Measurements from ENCODE around the gene CIRBP.
A peak's percentile ranks its signal among the peaks of the same experiment; 100 is the strongest.

The CIRBP gene

DNA sequence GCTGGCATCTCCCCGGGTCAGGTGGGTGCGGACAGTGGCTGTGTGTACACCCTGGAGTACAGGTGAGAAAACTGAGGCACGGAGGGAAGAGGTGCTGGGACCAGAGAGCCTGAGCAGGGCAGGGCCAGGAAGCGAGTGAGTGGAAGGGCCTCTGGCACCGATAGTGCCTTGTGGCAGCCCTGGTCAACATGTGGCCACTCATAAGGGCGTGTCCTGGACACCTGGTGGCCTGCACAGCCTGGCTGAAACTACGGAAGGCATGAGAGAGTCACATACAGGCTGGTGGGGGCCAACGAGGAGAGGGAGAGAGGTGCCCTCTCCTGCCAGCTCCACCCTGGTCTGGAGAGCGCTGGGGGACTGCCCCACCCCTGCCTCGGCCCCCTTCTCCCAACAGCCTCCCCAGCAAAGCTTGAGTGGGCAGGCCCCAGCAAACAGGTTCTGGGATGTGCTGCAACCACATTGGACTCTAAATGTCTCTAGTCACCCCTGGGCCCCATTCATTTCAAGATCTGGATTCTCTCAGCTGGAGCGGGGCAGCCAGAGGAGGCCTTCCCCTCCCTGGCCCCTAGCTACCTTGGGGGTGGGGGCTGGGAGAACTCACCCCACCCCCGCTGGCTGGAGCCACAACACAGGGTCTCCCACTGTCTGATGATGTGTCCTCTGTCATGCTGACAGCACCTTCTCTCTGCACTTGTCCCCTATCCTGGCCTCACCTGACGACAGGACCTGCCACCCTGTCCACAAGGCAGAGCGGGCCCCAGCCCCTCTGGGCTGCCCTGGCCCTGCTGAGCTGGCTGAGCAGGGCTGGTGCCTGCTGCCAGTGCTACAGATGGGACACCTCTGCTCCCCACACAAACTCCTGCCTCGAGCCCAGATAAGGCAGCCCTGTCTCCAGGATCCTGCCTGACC, 37.1 kb upstream of the CIRBP start:
- no peak for DNase-seq

DNA sequence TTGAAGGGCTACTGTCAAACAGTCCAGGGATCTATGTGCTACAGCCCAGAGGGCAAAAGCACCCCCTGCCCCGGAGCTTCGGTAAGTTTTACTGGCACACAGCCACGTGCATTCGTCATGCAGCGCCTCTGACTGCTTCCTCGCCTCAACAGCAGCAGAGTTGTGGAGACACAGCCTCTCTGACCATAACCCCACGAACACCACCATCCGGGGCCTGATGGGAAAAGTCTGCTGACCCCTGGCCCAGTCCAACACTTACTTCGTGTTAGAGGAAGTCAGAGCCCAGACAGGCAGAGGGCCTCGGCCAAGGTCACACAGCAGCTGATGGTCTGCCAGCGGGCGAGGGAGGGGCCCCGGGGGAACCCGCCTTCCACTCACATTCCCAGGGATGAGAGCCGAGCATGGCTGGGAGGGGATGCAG, 36.5 kb upstream of the CIRBP start:
- no peak for DNase-seq

DNA sequence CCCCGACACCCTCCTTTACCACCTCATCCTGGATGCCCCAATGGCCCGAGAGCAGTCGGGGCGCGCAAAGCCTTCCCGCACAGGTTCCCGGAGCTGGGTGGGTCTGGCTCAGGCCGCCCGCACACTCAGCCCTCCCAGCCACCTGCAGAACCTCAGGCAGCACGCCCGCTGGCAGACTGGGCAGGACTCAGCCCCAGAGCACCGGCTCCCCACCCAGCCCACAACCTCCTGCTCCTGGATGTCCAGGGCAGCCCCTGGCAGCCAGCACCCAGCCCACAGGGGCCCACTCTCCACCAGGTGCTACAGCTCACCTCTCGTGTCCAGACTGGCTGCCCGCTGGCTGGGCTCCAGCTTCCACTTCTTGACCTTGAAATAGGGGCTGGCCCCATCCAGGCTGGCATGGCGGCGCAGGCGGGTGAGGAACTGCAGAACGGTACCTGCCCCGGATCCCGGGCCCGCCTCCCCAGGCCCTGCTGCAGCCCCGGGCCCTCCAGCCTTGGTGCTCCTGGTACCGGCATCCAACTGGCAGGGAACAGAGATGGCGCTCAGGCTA, 35.9 kb upstream of the CIRBP start:
- no peak for DNase-seq

DNA sequence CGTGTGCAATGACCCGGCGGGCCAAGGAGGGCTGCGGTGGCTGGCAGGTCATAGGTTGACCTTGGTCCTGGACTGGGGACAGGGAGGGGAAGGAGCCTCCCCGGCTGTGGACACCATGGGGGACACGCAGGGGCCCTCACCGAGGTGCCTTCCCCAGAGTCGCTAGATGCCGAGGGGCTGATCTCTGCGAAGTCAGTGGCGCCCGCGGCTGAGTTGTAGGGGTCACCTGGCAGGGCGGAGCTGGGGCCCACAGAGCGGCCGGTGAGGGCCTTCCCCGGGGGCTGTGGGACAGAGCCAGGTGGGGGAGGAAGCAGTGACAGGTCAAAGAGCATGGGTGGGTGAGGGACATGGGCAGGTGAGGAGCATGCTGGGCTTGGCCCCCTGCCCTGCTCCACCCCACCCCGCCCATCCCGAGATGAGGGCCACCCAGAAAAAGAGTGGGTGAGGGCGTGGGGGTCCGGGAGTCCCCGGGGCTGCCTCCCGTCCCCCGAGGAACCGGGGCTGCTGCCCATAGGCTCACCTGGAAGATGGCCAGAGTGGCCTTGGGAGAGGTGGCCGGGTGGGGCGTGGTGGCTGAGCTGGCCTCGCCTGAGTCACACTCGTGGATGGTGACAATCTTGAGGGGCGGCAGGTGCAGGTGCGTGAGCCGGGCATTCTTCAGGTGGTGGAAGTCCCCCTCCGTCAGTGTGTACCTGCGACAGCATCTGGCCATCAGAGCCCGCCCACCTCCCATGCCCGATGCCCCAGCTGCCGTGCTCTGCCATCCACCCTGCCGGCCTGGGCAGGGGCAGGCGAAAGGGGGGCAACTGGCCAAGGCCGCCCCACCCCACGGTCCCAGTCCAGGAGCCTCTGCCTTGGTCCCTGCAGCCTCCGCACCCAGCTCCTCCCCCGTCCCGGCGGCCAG, 34.8 kb upstream of the CIRBP start:
- no peak for DNase-seq

DNA sequence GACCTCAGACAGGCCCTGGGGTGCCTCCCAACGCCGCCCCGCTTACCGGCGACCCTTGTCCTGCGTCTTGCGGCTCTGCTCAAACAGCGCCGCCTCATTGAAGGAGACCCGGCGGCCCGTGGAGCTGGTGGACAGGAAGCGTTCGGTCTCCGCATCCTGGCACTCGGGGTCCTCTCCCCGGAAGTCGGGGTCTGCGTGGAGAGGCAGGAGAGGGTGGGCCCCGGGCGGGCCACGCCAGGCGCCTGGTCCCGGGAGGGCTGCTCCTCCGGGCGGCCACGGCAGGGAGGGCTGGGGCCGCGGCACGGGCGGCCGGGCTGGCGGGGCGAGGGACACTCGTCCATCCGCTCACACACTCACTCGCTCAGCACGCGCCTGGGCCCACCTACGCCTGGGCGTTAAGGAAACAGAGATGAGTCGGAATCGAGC, 34.2 kb upstream of the CIRBP start:
- no peak for DNase-seq

DNA sequence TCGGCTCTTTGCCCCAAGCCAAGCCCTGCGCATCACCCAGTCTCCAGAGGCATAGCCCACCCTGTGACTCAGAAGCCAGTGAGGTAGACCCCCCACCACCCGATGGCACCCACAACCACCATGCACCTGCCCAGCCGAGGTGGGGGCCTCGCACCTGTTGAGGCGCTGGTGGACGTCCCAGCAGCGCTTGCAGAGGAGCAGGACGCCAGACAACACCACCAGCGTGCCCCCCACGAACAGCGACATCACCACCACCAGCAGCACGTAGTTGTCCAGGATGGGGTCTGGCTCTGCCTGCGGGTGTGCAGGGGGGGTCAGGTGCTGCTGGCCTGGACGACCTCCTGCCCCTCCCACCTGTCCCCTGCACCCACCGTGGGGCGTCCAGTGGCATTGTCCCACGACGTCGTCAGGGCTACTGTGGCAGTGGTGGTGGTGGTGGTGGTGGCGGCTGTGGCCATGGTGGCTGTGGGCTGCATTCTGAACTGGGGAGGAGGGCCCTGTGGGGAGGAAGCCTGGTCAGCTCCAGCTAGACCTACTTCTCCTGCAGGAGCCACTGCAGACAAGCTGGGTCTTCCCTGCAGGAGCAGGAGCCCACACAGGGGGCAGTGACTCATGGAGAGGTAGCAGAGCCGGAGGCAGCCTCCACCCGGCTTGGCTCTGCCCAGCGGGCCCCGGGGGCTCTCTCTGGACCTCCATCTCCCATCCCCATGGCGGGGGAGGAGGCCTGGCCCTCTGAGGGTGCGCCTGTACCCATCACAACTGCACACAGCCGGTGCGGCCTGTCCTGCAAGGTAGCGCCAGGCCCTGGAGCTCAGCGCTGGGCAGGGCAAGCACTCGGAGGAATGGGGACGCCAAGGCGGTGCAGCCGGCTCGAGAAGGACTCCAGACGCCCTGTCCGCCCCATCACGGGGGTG, 33.2 kb upstream of the CIRBP start:
- no peak for DNase-seq

DNA sequence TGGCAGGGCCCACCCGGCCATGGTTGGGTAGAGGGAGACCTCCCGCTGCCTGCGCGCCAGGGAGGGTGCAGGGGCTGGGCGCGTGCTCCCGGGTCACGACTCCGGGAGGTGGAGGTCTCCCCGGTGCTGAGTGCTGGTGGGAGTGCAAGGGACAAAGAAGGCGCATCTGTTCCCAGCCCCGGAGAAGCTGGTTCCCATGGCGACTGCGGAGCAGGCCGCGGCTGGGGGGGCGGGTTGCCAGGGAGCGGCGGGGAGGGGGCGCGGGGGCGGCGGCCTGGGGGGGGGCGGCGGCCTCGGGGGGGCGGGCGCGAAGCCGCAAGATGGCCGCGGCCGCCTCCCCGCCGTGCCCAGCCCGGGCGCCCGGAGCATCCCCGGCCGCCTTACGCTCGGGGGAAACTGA, 32.6 kb upstream of the CIRBP start:
- DNase-seq = no peak

DNA sequence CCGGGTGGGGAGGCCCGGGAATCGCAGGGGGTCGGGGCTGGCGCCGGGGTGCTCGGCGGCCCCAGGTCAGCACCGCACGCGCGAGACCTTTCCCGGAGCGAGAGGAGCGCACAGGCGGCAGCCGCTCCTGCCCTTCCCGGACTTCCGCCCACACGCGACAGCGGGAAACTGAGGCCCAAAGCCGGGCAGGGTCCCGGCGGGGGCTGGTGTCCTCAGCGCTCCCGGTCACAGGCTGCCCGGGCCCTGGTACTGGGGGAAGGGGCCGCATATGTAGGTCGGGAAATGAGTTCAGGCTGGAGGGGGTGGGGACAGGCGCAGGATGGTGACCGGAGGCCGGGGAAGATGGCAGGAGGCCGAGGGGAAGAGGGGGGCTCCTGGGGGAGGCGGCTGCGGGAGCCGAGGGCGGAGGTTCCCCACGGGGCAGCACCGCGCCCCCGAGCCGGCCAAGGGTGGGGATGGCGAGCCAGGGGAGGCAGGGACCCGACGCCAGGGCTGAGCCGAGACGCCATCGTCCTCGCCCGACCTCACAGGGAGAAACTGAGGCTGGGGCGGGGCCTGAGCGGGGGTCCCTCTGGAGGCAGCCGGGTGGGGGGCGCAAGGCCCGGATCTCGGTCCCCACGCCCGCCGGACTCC, 32.0 kb upstream of the CIRBP start:
- no peak for DNase-seq

DNA sequence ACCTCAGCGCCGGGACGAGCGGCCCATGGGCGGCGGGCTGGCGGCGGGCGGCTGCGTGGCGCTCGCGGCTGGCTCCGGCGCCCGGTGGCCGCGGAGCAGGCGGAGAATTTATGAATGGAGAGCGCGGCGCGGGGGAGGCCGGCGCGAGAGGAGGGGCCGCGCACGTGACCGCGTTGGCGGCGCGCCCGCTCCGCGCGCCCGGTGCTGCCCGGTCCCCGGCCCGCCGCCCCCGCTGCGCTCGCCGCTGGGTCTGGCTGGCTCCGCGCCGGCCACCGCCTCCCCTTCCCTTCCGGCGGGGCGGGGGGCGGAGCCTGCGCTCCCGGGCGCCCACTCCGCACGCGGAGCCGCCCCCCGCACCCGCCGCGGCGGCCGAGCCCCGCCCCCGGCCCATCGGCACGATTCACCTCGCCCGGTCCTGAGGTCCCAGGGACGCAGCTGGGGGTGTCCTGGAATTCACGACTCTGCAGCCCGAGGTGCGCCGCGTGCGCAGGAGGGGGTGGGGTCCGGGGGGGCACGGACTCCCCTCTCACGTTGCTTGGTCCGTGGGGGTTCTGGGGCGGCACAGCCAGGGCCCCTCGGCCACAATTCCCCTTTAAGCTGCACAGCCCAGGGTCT, 31.3 kb upstream of the CIRBP start, which contains the start of gene CBARP:
Gene CBARP, minus strand, starts transcription at position 252 of the 615 bp plus-strand sequence. CDS start 1,905 bp downstream, outside the sequence.
- DNase-seq = no peak

DNA sequence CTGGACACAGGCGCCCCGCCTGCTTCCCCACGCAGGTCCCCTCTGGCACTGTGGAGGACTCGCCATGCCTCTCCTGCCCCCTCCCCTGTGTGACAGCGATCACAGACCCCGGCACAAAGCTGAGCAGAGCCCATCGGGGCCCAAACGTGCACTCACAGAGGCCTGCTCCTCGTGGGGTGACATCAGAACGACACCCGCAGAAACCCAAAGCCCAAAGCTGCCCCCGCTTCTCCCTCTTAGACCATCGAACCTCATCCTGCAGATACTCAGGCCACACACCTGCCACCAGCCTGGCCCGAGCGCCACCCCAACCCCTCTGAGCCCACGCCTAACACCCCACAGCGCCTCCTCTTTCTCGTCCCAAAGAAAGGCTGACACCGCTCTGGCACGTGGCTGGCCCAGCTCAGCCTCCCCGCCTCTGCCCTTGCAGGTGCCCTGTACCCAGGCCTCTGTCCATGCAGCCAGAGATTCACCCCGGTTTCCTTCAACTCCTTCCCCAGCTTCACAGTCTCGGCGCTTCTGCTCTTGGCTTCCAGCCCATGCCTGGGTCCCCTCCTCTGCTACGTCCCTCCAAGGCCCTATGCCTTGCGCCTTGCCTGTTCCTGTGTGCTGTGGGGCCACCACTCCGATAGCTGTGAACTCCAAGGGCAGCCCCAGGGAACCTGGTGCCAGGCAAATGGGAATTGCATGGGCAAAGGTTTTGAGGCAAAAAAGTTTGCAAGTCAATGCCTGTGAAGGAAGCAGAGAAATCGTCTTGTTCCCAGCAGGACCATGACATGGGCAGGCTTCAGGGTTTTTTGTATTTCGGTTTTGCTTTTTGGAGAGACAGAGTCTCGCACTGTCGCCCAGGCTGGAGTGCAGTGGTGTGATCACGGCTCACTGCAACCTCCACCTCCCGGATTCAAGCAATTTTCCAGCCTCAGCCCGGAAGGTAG, 30.5 kb upstream of the CIRBP start:
- DNase-seq = no peak

DNA sequence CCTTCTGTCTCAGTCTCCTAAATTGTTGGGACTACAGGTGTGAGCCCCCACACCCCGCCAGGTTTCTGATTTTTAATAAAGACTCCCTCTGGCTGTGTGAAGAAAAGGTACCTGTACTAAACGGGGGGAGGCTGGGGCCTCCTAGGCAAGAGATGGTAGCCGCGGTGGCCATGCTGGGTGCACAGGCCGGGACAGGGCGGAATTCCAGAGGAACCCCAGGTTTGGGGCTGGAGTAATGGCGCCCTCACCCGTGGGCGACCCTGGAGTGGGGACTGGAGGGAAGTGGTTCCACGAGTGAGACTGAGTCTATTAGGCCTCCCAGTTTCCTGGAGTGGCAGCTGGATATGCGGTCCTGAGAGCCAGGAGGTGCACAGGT, 29.7 kb upstream of the CIRBP start:
- no peak for DNase-seq

DNA sequence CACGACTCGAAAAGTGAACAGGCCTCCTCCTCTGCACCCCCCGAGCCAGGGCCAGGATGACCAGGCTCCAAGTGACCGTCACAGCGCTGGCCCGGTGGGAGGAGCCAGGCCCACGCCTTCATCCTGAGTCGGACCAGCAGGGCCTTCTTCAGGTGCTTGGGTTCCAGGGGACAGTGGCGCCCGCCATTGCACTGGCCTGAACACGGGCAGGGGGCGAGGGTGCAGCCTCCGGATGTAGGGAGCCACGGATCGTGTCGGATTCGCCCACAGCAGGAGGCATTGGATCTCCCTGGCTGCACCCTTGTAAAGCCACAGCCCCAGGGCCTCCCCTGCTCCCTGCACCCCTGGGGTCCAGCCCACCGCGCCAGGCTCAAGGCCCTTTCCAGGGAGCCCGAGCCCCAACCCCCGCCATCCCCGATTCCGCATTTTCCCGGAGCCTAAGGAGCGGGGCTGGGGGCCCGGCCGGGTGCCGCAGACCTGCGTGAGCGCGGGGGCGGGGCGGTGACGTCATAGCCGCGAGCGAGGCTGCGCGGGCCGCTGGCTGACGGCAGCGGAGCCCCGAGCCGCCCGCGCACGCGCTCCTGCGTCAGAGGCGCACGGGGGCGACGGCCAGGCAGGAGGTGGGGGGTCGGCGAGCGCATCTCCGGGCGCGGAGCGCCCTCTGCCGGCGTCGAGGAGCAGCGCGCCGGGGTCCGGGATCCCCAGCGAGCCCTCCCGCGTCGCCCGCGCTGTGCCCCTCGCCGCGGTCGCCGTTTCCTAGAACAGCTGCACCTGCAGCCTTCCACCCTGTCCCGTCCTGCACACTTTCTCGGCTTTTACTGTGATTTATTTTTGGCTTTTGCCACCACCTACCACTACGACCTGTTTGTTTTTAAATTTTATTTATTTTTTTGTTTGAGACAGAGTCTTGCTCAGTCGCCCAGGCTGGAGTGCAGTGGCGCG, 29.1 kb upstream of the CIRBP start:
- peak; percentile 86 to 94 for DNase-seq

DNA sequence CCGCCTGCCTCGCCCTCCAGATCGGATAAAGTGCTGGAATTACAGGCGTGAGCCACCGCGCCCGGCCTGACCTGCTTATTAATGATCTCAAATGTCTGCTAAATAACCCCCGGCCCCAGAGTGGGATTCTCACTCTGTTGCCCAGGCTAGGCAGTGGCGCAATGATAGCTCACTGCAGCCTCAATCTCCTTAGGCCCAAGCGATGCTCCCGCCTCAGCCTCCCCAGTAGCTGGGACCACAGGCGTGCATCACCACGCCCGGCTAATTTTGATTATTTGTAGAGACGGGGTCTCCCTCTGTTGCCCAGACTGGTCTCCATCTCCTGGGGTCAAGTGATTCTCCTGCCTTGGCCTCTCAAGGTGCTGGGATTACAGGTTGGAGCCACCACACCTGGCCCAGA, 28.2 kb upstream of the CIRBP start:
- DNase-seq = no peak

DNA sequence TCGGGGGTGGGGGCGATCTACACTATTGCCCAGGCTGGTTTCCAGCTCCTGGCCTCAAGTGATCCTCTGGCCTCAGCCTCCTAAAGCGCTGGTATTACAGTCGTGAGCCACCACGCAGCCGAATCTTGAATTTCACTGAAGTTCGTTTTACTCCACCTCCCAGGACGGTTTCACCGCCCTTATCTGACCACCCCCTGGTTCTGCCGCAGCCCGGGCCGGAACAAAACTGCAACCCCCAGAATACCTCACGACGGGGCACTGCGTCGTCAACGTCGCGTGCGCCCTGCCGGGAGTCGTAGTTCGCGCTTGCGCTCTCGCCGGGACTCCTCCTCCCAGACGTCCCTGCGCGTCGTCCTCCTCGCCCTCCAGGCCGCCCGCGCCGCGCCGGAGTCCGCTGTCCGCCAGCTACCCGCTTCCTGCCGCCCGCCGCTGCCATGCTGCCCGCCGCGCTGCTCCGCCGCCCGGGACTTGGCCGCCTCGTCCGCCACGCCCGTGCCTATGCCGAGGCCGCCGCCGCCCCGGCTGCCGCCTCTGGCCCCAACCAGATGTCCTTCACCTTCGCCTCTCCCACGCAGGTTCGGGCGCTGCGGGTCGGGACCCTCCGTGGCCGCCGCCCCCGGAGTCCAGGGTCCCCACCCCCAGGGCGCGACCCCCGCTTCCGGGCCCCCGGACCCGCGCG, 27.6 kb upstream of the CIRBP start, which contains the start of gene ATP5F1D:
Gene ATP5F1D, plus strand, starts transcription at position 335 of the 679 bp plus-strand sequence. Its CDS starts 100 bp downstream, at position 435.
- DNase-seq = peak; percentile 92 to 94

DNA sequence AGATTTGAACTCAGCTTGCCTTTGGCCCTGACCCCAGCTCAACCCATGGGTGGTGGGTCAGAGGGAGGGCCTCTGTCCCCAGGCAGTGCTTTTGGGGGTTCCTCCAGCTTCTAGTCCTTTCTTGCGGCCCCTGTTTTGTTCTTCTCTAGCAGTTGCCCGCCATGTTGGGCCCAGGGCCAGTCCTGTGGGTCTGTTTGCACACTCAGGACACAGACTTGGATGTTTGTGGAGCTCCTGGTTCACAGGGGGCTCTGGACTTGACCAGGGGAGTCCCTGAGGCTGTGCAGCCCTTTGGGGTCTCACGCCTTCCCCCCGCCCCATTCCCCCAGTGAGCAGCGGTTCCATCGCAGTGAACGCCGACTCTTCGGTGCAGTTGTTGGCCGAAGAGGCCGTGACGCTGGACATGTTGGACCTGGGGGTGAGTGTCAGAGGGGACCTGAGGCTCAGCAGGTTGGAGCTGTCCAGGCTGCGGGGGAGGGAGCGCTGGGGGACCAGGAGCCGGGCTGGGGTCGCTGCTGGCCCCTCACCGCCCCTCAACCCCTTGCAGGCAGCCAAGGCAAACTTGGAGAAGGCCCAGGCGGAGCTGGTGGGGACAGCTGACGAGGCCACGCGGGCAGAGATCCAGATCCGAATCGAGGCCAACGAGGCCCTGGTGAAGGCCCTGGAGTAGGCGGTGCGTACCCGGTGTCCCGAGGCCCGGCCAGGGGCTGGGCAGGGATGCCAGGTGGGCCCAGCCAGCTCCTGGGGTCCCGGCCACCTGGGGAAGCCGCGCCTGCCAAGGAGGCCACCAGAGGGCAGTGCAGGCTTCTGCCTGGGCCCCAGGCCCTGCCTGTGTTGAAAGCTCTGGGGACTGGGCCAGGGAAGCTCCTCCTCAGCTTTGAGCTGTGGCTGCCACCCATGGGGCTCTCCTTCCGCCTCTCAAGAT, 25.1 kb upstream of the CIRBP start:
- DNase-seq = peak; percentile 69 to 79

DNA sequence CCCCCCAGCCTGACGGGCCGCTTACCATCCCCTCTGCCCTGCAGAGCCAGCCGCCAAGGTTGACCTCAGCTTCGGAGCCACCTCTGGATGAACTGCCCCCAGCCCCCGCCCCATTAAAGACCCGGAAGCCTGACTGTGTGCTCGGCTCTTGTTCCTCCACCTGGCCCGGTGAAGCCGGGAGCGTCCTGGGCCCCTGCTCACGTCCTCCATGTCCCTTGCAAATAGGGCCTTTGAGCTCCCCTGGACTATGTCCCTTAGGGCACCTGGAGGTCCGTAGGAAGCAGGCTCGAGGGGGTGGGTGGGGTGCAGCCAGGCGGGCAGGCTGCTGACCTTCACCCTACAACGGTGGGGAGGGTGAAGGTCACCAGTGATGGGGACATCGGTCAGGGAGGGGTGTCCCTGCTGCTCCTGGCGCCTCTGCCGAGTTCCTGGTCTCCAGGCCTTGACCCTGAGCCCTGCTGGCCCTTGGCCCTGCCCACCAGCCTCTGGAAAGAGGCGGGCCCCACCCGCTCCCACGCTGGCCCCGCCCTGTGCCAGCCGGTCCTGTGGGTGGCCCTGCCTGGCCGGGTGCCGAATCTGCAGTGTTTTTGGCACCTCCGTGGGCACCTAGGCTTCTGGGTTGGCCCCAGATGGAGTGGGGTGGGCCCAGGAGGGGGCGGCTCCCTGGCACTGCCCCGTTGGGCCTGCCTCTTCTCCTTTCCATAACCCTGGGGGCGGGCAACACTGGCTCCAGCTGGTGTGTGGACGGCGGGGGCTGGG, 24.3 kb upstream of the CIRBP start:
- peak; percentile 75 to 78 for DNase-seq

Data from inflammatory macrophage treated with lipopolysaccharide for 1 hour (primary cell).